Measurements from ENCODE around the gene PCBP2. TPM values are rescaled to one million over a fixed set of nuclear protein-coding genes. Genes with fewer than 3 reads are reported as not detected.
A peak's percentile ranks its signal among the peaks of the same experiment; 100 is the strongest.

The PCBP2 gene
- total and polyA plus RNA-seq, 7 donors, result 333 to 661 (median 403) TPM

DNA sequence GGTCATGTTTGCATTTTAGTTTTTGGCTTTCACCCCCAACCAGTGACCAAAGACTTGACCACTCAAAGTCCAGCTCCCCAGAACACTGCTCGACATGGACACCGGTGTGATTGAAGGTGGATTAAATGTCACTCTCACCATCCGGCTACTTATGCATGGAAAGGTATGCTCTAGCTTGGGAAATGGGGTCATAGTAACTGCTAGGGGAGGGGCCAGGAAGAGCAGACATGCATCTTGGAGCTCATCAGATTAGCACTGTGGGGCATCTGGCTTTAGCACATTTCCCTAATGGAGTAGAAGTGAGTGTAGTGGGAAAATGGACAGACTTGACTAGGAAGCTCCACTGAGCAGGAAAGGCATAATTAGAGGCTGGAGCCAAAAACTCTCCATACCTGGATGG lies 2.8 kb downstream of the PCBP2 start:
- Histone ChIP-seq H3K36me3 (peaks cover 42 to 56% (median 52%) of the 10 kb centered on the region in 4 donors), H3K27ac (peak overlapping the region in 1 of 4 donors; percentile 94), H3K4me1 (peaks cover 0 to 26% (median 22%) of the 10 kb centered on the region in 4 donors), H3K4me3 (no peak overlapping the region), H3K9me3 (no peaks in the 10 kb centered on the region), H3K27me3 (no peaks in the 10 kb centered on the region)
- DNase-seq, result no peak
- intact Hi-C loops (cut with DNase I), result loop anchor here (5.0 kb wide), 1 partner anchor 38 kb away; no protein-coding TSS in a partner anchor
- TF ChIP-seq POLR2AphosphoS5 (IDR thresholded peaks at IDR 0.05) (no peak), EP300 (IDR thresholded peaks at IDR 0.05) (no peak), POLR2A (IDR thresholded peaks at IDR 0.05) (no peak)
- TF ChIP-seq, protein P1, sequence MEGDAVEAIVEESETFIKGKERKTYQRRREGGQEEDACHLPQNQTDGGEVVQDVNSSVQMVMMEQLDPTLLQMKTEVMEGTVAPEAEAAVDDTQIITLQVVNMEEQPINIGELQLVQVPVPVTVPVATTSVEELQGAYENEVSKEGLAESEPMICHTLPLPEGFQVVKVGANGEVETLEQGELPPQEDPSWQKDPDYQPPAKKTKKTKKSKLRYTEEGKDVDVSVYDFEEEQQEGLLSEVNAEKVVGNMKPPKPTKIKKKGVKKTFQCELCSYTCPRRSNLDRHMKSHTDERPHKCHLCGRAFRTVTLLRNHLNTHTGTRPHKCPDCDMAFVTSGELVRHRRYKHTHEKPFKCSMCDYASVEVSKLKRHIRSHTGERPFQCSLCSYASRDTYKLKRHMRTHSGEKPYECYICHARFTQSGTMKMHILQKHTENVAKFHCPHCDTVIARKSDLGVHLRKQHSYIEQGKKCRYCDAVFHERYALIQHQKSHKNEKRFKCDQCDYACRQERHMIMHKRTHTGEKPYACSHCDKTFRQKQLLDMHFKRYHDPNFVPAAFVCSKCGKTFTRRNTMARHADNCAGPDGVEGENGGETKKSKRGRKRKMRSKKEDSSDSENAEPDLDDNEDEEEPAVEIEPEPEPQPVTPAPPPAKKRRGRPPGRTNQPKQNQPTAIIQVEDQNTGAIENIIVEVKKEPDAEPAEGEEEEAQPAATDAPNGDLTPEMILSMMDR (IDR thresholded peaks at IDR 0.05), result no peak
- 81 to 82% methylated on average over 3 of the region's 3 CpGs for WGBS, 2 donors

DNA sequence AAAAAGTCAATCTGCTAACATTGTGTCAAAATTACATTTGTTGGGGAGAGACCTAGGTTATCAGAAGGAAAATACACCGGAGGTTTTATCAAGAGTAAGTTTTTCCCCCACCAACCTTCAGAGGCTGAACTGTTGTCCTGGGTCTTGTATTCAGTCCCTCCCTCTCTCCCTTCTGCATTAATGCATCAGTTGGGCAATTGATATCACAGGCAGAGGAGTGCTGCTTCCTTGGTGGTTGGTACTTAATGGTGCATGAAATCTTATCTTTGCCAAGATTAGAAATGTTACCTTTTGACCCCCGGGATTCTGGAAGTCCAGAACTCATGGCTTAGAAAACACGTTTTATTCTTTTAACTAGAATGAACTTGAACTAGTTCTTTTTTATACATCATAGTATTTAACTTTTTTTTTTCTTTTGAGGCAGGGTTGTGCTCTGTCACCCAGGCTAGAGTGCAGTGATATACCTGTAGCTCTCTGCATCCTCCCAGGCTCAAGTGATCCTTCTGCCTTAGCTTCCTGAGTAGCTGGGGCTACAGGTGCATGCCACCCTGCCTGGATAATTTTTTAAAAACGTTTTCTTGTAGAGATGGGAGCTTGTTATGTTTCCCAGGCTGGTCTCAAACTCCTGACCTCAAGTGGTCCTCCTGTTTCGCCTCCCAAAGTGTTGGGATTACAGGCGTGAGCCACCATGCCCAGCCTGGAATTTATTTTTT lies 4.9 kb downstream of the PCBP2 start:
- Histone ChIP-seq H3K36me3 (peaks cover 61 to 78% (median 73%) of the 10 kb centered on the region in 4 donors), H3K4me3 (no peak overlapping the region), H3K27me3 (no peaks in the 10 kb centered on the region), H3K9me3 (no peaks in the 10 kb centered on the region), H3K4me1 (peaks cover 0 to 29% (median 25%) of the 10 kb centered on the region in 4 donors), H3K27ac (no peak overlapping the region)
- TF ChIP-seq, protein P1 (IDR thresholded peaks at IDR 0.05), result no peak
- no peak for TF ChIP-seq EP300 (IDR thresholded peaks at IDR 0.05)
- no peak for DNase-seq
- WGBS, 2 donors, result 72 to 83% methylated on average over 6 of the region's 6 CpGs
- intact Hi-C loops (cut with DNase I), result no loop called here

DNA sequence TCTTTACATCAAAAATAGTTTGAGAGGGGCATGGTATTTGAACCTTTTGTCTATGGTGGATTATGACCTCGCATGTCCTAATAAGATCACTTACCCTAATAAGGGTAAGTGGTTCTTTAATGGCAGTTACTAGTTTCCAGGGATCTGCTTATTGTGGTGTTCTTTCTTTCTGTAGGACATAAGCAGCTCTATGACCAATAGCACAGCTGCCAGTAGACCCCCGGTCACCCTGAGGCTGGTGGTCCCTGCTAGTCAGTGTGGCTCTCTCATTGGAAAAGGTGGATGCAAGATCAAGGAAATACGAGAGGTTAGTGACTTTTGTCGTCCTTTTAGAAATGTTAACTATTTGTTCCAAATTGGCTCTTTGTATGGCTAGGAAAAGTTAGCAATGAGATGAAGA lies 7.2 kb downstream of the PCBP2 start:
- H3K27ac ChIP-seq, result no peak overlapping the region
- no peaks in the 10 kb centered on the region for H3K27me3 ChIP-seq
- H3K9me3 ChIP-seq, result no peaks in the 10 kb centered on the region
- H3K4me3 ChIP-seq, result no peak overlapping the region
- TF ChIP-seq EP300 (IDR thresholded peaks at IDR 0.05), result no peak
- TF ChIP-seq, protein P1 (IDR thresholded peaks at IDR 0.05), result no peak
- no peak for DNase-seq
- H3K36me3 ChIP-seq, result peaks cover 80 to 100% (median 96%) of the 10 kb centered on the region in 4 donors
- WGBS, 2 donors, result 84 to 87% methylated on average over 4 of the region's 4 CpGs
- H3K4me1 ChIP-seq, result peaks cover 0 to 16% (median 15%) of the 10 kb centered on the region in 4 donors
- intact Hi-C loops (cut with DNase I), result no loop called here

DNA sequence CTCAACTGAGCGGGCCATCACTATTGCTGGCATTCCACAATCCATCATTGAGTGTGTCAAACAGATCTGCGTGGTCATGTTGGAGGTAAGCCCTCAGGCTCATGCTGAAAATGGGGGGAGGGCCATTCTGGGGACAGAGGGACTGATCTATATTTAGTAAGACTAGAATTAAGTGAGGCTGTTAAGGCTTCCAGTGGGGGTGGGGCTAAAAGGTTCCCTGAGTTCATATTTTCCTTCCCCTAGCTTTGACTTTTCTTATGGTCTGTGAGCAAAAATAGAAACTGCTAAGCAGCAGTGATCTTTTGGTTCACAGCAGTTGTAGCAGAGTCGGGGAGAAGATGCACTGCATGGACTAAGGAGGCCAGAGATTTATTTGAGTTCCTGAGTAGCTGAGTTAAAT lies 9.2 kb downstream of the PCBP2 start:
- TF ChIP-seq POLR2AphosphoS5 (IDR thresholded peaks at IDR 0.05) (no peak), POLR2A (IDR thresholded peaks at IDR 0.05) (no peak), EP300 (IDR thresholded peaks at IDR 0.05) (no peak)
- TF ChIP-seq, protein P1 (IDR thresholded peaks at IDR 0.05), result no peak
- peak overlapping the region in 1 of 4 donors; percentile 51 for H3K27ac ChIP-seq
- DNase-seq, result no peak
- no peak overlapping the region for H3K4me3 ChIP-seq
- 90 to 91% methylated on average over 3 of the region's 3 CpGs for WGBS, 2 donors
- H3K9me3 ChIP-seq, result no peaks in the 10 kb centered on the region
- H3K36me3 ChIP-seq, result peaks cover 84 to 100% (median 100%) of the 10 kb centered on the region in 4 donors
- intact Hi-C loops (cut with DNase I), result no loop called here
- no peaks in the 10 kb centered on the region for H3K27me3 ChIP-seq
- H3K4me1 ChIP-seq, result peaks cover 0 to 12% (median 10%) of the 10 kb centered on the region in 4 donors
